KMS-11 (cell line): ENCODE results near the gene MAPK8IP1.
"Not testable (repeated sequence)": the region's sequence is repeated elsewhere in the genome, so short reads cannot be mapped to it uniquely, and the experiment has no call there.

Experiments
- H2AFZ ChIP-seq: fragments of 200-600 bp; sonication (generic); 2 replicates; pipeline ENCODE4 v1.6.1; 2016; ENCODE audit warnings: antibody characterized with exemption, mixed run types, low read depth
- H3K27ac ChIP-seq: fragments of 200-600 bp; sonication (generic); 2 replicates; pipeline ENCODE4 v1.6.1; 2016; ENCODE audit warnings: mild to moderate bottlenecking, mixed run types
- H3K27me3 ChIP-seq: fragments of 200-600 bp; sonication (generic); 2 replicates; pipeline ENCODE4 v1.6.1; 2017; ENCODE audit warnings: mild to moderate bottlenecking, low read depth, mixed run types, moderate library complexity; ENCODE audit not compliant: insufficient read depth
- H3K36me3 ChIP-seq: fragments of 200-600 bp; sonication (generic); 2 replicates; pipeline ENCODE4 v1.6.1; 2017; ENCODE audit warnings: mild to moderate bottlenecking, mixed run types; ENCODE audit not compliant: insufficient read depth
- H3K4me1 ChIP-seq: fragments of 200-600 bp; sonication (generic); 2 replicates; pipeline ENCODE4 v1.6.1; 2016; ENCODE audit warnings: mild to moderate bottlenecking, low read depth, mixed run types; ENCODE audit not compliant: poor library complexity, severe bottlenecking
- H3K4me2 ChIP-seq: fragments of 200-600 bp; sonication (generic); 2 replicates; pipeline ENCODE4 v1.7.0; 2016; ENCODE audit warnings: mild to moderate bottlenecking, mixed run types
- H3K4me3 ChIP-seq: fragments of 200-600 bp; sonication (generic); IDR thresholded peaks from 2 replicates; pipeline ENCODE4 v1.6.1; 2017; ENCODE audit warnings: low read depth, low read length, mixed read lengths; ENCODE audit not compliant: insufficient read depth
- H3K79me2 ChIP-seq: fragments of 200-600 bp; sonication (generic); 2 replicates; pipeline ENCODE4 v1.6.1; 2016; ENCODE audit warnings: low read depth, mixed run types; ENCODE audit not compliant: insufficient read depth
- H3K9ac ChIP-seq: fragments of 200-600 bp; sonication (generic); 2 replicates; pipeline ENCODE4 v1.6.1; 2016; ENCODE audit warnings: mild to moderate bottlenecking, mixed run types
- H4K20me1 ChIP-seq: fragments of 200-600 bp; sonication (generic); 2 replicates; pipeline ENCODE4 v1.6.1; 2016; ENCODE audit warnings: mild to moderate bottlenecking, mixed run types; ENCODE audit not compliant: insufficient read depth
- TF ChIP-seq, protein P1 (sequence below): fragments of 200-600 bp; sonication (generic); conservative IDR thresholded peaks from 2 replicates; pipeline ENCODE4 v1.6.1; 2017; ENCODE audit warnings: low read depth, mild to moderate bottlenecking, antibody characterized with exemption, low read length, moderate library complexity, mixed read lengths

MAPK8IP1 gene

GRCh38 chr11:45897556-45897955 lies 12.1 kb downstream of the MAPK8IP1 start:
- Histone ChIP-seq H3K27me3 (peaks cover 33% of the 10 kb centered on the region; the same call in 1 of the 2 replicates), H3K27ac (no peak overlapping the region), H3K4me1 (no peaks in the 10 kb centered on the region), H3K36me3 (no peaks in the 10 kb centered on the region), H3K79me2 (no peaks in the 10 kb centered on the region), H3K9ac (no peak overlapping the region), H2AFZ (no peak overlapping the region), H4K20me1 (no peaks in the 10 kb centered on the region), H3K4me2 (no peak overlapping the region), H3K4me3 (no peak overlapping the region)
- TF ChIP-seq, protein P1, sequence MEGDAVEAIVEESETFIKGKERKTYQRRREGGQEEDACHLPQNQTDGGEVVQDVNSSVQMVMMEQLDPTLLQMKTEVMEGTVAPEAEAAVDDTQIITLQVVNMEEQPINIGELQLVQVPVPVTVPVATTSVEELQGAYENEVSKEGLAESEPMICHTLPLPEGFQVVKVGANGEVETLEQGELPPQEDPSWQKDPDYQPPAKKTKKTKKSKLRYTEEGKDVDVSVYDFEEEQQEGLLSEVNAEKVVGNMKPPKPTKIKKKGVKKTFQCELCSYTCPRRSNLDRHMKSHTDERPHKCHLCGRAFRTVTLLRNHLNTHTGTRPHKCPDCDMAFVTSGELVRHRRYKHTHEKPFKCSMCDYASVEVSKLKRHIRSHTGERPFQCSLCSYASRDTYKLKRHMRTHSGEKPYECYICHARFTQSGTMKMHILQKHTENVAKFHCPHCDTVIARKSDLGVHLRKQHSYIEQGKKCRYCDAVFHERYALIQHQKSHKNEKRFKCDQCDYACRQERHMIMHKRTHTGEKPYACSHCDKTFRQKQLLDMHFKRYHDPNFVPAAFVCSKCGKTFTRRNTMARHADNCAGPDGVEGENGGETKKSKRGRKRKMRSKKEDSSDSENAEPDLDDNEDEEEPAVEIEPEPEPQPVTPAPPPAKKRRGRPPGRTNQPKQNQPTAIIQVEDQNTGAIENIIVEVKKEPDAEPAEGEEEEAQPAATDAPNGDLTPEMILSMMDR: no peak

DNA sequence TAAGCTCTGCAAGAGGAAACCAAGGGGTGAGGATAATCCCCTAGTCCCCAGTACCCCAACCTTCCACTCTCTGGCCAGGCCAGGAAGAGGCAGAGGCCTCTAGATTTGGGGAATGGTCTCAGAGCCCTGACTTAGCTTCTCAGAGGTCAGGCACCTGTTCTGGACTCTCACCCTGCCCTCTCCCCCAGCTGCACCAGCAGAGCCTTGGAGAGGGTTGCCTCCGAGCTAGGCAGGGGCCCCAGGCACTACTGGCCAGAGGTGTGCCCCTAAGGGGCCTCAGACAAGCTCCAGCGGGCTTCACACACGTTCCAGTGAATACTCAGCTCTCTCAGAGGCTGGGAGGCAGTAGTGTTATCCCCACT lies 13.6 kb downstream of the MAPK8IP1 start:
- Histone ChIP-seq H3K9ac (no peak overlapping the region), H3K4me3 (no peak overlapping the region), H2AFZ (no peak overlapping the region), H3K4me2 (no peak overlapping the region), H3K4me1 (no peaks in the 10 kb centered on the region), H4K20me1 (no peaks in the 10 kb centered on the region), H3K27me3 (peaks cover 33% of the 10 kb centered on the region; the same call in 1 of the 2 replicates), H3K36me3 (no peaks in the 10 kb centered on the region), H3K27ac (no peak overlapping the region), H3K79me2 (no peaks in the 10 kb centered on the region)
- TF ChIP-seq, protein P1: no peak

- no peak overlapping the region for H3K4me2 ChIP-seq
- no peaks in the 10 kb centered on the region for H3K79me2 ChIP-seq
- H3K4me1 ChIP-seq: no peaks in the 10 kb centered on the region
- H3K27ac ChIP-seq: no peak overlapping the region
- TF ChIP-seq, protein P1: no peak
- H3K36me3 ChIP-seq: no peaks in the 10 kb centered on the region
- H3K9ac ChIP-seq: no peak overlapping the region
- no peak overlapping the region for H2AFZ ChIP-seq
- no peak overlapping the region for H3K4me3 ChIP-seq
- no peaks in the 10 kb centered on the region for H4K20me1 ChIP-seq
- peaks cover 33% of the 10 kb centered on the region; the same call in 1 of the 2 replicates for H3K27me3 ChIP-seq
Measured at GRCh38 chr11:45899448-45900174, 14.2 kb downstream of the MAPK8IP1 start.

DNA sequence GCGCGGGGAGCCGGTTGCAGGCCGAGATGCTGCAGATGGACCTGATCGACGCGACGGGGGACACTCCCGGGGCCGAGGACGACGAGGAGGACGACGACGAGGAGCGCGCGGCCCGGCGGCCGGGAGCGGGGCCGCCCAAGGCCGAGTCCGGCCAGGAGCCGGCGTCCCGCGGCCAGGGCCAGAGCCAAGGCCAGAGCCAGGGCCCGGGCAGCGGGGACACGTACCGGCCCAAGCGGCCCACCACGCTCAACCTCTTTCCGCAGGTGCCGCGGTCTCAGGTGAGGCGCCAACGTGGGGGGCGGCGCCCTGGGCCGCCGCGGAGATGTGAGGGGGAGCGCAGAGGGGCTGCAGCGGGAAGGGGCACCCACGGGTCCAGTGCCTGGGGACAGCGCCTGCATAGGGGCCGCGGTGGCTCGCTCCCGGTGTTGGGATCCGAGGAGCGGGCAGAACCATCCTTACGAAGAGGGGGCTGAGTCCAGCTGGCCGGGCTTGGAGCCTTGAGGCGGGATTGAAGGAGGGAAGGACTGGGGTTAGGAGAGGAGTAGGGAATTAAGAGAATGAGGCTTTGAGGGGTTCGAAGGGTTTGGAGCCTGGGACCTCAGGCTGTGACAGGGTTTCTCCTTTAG lies 14.8 kb downstream of the MAPK8IP1 start:
- not testable (repeated sequence) for H3K27ac ChIP-seq, H3K4me3 ChIP-seq, H3K79me2 ChIP-seq, H3K4me1 ChIP-seq, H4K20me1 ChIP-seq, H2AFZ ChIP-seq, H3K36me3 ChIP-seq, H3K9ac ChIP-seq, H3K4me2 ChIP-seq
- H3K27me3 ChIP-seq: peaks cover 33% of the 10 kb centered on the region; the same call in 1 of the 2 replicates
